Thyroid gland (tissue), 4 donors: ENCODE results near the gene CTXN3.

ENCODE experiments used
- CTCF ChIP-seq, 6 experiments: fragments of 200-600 bp in 3 of 6; fragments of 450-650 bp in 3 of 6; sonication (generic) in 3 of 6; IDR thresholded peaks; one replicate each; pipeline ENCODE4 v1.5.1; 2016 to 2019; ENCODE audit warnings: antibody characterized with exemption in 6 of 6, mild to moderate bottlenecking in 2 of 6, inconsistent platforms in 1 of 6, moderate library complexity in 1 of 6
- POLR2A ChIP-seq, 2 donors: fragments of 450-650 bp; IDR thresholded peaks; one replicate each; pipeline ENCODE4 v1.6.1; 2017; ENCODE audit warnings: antibody characterized with exemption in 2 of 2, mild to moderate bottlenecking in 2 of 2, moderate library complexity in 1 of 2

- no peak for TF ChIP-seq CTCF (IDR thresholded peaks at IDR 0.05)
- no peak for TF ChIP-seq POLR2A (IDR thresholded peaks at IDR 0.05)
These were observed 45.8 kb downstream of the CTXN3 start for GRCh38 chr5:127694518-127695171.
